ENCODE results near the gene LCN10. TPM values are rescaled to one million over a fixed set of nuclear protein-coding genes. Genes with fewer than 3 reads are reported as not detected.

The LCN10 gene
- total and polyA plus RNA-seq, 10 of the 15 experiments (the other 5 are each of a cell fraction or from before 2014, with no cell fraction given) = 0.06 to 1.3 (median 0.21) TPM; not detected in 1

- peak; percentile 89 for TF ChIP-seq HSF1 (IDR thresholded peaks at IDR 0.05; ENCODE audit: low read depth, low read length)
- TF ChIP-seq ZZZ3 (IDR thresholded peaks at IDR 0.05; ENCODE audit: control insufficient read depth, insufficient read length, low read depth) = no peak
- no peak for TF ChIP-seq STAT1 (conservative IDR thresholded peaks at IDR 0.05)
- no peak for TF ChIP-seq REST (IDR thresholded peaks at IDR 0.05; ENCODE audit: low read depth, low read length)
- no peak for TF ChIP-seq ZBTB33 (IDR thresholded peaks at IDR 0.05)
- peak; percentile 55; the same call in 1 of the 2 replicates for TF ChIP-seq GATAD2B (conservative IDR thresholded peaks at IDR 0.05; ENCODE audit: low read depth)
- 0 out of 2 replicates have a peak, but pooled peaks have one; percentile 7 for TF ChIP-seq TCF12 (IDR thresholded peaks at IDR 0.05; ENCODE audit: low read depth, low read length)
These were observed 713 bp downstream of the LCN10 start (continued) for GRCh38 chr9:136741883-136742571.

All from GM12878 (cell line).